GM18505 (cell line): ENCODE results near the gene NRSN2.
"Not testable (repeated sequence)": the region's sequence is repeated elsewhere in the genome, so short reads cannot be mapped to it uniquely, and the experiment has no call there.

Experiments
- ATAC-seq: cut with Tn5 transposase; IDR thresholded peaks from one replicate; pipeline ENCODE4 v1.9.1; 2021; ENCODE audit not compliant: unreplicated experiment
- POLR2A ChIP-seq: IDR thresholded peaks from 4 replicates; pipeline ENCODE4 v1.6.1; 2011; ENCODE audit warnings: borderline replicate concordance; ENCODE audit not compliant: insufficient read depth, insufficient read length; ENCODE audit errors: extremely low read depth

The NRSN2 gene

DNA sequence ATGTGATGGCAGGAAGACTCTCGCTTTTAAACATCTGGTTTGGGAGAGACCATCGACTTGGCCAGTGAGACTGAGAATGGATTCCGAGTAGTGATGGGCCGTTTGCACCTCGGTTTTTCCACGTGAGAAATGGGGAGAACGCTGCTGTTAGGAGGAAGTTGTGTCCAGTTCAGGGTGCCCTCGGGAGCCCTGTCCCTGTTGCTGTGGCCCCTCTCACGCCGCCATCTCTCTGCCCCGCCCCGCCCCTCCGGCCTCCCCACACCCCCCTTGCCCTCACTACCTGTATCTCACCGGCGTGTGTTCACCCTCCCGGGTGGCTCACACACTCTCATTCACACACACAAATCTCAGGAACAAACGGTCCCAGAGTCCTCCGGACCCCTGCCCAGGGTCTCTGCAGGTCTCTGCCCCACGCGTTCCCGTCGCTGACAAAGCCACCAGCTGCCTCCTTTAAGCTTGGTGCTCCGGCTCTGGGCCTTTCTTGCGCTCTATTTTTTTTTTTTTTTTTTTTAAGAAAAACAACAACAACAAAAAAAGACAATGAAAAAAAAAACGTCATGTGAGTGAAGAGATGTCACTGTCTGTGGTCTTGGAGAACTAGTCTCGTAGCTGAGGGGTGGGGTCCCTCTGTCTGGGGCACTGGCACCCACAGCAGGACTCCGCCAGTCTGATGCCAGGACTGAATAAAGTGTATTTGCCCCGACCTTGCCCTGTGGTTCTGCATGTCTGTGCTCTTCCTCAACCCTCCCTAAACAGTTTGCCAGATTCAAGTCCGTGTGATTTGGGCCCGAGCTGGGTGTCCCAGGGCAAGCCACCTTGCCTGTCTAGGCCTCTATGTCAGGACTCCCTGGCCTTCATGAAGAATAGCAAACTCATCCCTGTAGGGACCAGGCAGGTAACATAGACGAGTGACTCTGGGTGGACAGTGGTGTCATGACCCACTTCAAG lies 18.6 kb upstream of the NRSN2 start:
- ATAC-seq, result no peak
- TF ChIP-seq POLR2A, result no peak

DNA sequence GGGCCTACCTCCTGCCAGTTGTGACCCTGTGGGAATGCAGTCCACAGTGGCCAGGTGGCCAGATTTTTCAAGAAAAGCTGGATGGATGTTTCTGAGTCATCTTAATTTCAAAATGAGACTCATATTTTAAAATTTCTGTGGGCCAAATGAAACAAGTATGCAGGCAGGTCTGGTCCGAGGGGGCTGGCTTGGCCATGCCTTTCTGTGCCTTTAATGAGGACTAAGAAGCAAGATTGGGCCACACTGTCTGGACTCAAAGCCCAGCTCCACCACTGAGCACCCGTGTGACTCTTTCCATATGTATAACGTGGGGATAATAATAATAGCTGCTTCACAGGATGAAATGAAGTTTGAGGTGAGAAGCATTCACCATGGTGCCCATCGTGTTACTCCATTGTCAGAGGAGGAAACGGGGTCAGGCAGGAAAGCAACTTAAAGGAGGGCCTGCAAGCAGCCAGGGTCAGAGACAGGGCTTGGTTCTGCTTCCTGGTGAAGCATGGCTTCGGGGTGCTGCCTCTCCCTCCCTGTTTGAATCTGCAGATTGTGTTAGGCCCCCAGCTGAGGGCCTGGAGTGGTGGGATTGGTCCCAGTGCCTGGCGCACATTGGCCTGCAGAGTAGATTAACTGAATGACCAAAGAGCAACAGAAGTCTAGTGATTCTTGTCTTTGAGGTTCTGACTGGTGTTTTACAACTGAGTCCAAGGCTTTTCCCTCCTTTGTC lies 17.8 kb upstream of the NRSN2 start:
- no peak for ATAC-seq
- no peak for TF ChIP-seq POLR2A

DNA sequence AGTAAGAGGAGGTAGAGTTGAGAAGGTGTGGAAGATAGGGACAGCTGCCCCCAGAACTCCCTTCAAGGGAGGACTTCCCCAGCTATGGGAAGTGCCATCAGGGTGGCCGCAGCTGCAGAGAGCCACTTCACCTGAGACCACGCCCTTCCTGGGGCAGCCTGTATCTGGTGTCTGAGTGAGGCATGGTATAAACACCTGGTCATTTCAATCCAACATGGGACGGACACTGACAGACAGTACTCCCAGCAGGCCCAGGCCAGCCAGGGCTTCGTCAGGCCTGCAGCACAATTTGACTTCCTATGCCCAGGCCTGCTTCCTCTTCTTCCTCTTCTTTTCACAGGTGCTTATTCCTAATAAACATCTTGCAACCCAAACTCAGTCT lies 17.1 kb upstream of the NRSN2 start:
- ATAC-seq, result no peak
- no peak for TF ChIP-seq POLR2A

- no peak for TF ChIP-seq POLR2A
- ATAC-seq, result no peak
Measured at GRCh38 chr20:330233-331149, 16.4 kb upstream of the NRSN2 start.

- ATAC-seq, result no peak
- TF ChIP-seq POLR2A, result no peak
Measured at GRCh38 chr20:334578-334977, 12.3 kb upstream of the NRSN2 start.

GRCh38 chr20:336040-336439 lies 10.9 kb upstream of the NRSN2 start:
- not testable (repeated sequence) for ATAC-seq

- no peak for TF ChIP-seq POLR2A
- no peak for ATAC-seq
Measured at GRCh38 chr20:341682-342081, 5.2 kb upstream of the NRSN2 start.

GRCh38 chr20:343107-343506 lies 3.8 kb upstream of the NRSN2 start:
- no peak for TF ChIP-seq POLR2A
- ATAC-seq, result no peak

DNA sequence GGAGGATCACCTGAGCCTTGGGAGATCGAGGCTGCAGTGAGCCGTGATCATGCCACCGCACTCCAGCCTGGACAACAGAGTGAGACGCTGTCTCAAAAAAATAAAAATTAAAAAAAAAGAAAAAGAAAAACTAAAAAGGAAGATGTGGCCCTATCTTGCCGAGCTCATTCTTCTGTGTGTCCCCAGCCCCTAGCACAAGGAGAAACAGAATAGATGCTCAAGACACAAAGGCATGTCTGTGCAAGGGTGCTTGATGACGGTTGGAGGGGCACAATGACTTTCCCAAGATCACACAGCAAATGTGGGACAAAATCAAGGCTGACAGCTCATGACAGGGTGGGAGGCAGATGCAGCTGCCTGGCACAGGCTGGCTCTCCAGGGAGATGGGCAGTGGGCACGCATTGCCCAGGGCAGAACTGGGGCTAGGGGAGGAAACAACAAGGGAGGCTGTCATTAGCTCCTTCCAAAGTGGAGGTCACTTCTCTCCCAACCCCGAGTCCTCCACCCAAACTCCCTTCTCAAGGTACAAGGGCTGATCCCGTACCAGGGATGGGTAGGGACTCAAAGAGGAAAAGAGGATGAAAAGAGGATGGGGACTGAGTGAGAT lies 775 bp upstream of the NRSN2 start:
- TF ChIP-seq POLR2A, result no peak
- no peak for ATAC-seq

DNA sequence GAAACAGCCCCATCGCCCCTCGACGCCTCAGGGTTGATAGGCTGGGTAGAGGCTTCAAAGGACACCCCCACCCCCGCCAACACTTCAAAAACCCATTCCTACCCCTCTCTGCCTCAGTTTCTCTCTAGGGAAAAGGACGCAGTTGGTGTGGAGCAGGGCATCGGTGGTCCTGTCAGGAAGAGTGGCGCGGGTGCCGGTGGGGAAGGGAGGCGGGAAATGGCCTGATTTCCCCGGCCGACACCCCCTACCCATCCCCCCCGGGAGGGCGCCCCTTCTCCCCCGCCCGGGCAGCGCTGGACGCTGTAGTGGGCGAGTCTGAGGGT lies 367 bp downstream of the NRSN2 start:
- TF ChIP-seq POLR2A, result no peak
- peak; percentile 2 for ATAC-seq

DNA sequence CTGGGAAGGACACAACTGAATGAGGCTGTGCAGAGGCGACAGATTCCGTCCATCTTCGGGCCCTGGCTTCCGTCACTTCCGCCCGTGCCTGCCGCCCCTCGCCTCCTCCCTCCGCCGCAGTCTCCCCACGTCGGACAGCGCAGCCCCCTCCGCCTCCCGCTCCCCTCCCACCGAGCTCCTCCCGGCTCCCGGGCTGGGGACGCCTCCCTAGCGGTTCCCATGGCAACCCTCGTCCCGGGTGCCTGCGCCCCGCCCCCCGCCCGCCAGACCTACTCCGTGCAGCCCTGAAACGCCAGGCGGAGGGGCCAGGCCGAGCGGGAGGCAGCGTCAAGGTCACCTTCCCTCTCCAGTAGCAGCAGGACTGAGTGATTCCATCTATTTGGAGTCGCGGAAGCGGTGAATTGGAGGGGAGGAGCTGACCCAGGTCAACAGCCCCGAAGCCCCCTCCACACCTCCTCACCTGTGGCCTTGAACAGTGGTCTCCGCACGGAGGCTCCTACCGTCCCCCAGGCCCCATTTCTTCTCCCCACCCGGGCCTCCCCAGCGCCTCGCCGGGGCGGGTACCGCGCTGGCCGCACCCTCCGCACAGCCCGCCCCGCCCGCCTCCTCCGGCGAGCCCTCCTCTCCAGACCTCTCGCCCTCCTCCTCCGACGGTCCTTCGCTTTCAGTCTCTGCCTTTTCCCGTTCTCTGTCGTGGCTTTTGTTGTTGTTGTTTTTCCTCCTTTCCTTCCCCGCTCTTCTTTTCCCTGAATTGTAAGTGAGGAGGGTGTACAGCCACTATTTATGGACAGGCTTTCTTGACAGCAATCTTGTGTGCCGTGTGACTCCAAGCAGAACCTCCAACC lies 951 bp downstream of the NRSN2 start:
- ATAC-seq, result peak; percentile 68
- peak; percentile 62 for TF ChIP-seq POLR2A
